Loucy (cell line): ENCODE measurements around the gene RET.

Experiments
- H2AFZ ChIP-seq: fragments of 200-600 bp; sonication (generic); 2 replicates; pipeline ENCODE4 v1.6.0; 2016; ENCODE audit warnings: antibody characterized with exemption, mild to moderate bottlenecking, low read length, moderate library complexity
- H3F3A ChIP-seq: fragments of 200-600 bp; 2 replicates; pipeline ENCODE4 v1.6.0; 2016; ENCODE audit warnings: antibody characterized with exemption, low read depth, mild to moderate bottlenecking
- H3K27me3 ChIP-seq: fragments of 200-600 bp; sonication (generic); 2 replicates; pipeline ENCODE4 v1.6.1; 2014; ENCODE audit warnings: low read length, mild to moderate bottlenecking; ENCODE audit not compliant: insufficient read depth, poor library complexity, severe bottlenecking
- H3K36me3 ChIP-seq: fragments of 200-600 bp; sonication (generic); 2 replicates; pipeline ENCODE4 v1.6.1; 2016; ENCODE audit warnings: low read length; ENCODE audit not compliant: insufficient read depth
- H3K4me1 ChIP-seq: fragments of 200-600 bp; sonication (generic); 2 replicates; pipeline ENCODE4 v1.5.1; 2014; ENCODE audit warnings: low read length, mild to moderate bottlenecking; ENCODE audit not compliant: insufficient read depth, poor library complexity, severe bottlenecking
- H3K4me2 ChIP-seq: fragments of 200-600 bp; sonication (generic); 2 replicates; pipeline ENCODE4 v1.6.0; 2014; ENCODE audit warnings: antibody characterized with exemption, low read length, low read depth, mild to moderate bottlenecking; ENCODE audit not compliant: poor library complexity, severe bottlenecking
- H3K4me3 ChIP-seq: fragments of 200-600 bp; sonication (generic); 2 replicates; pipeline ENCODE4 v1.5.1; 2014; ENCODE audit warnings: low read length, mild to moderate bottlenecking, mixed read lengths; ENCODE audit not compliant: poor library complexity, severe bottlenecking
- H3K79me2 ChIP-seq: fragments of 200-600 bp; sonication (generic); 2 replicates; pipeline ENCODE4 v1.6.1; 2014; ENCODE audit warnings: low read length; ENCODE audit not compliant: insufficient read depth
- H3K9ac ChIP-seq: fragments of 200-600 bp; sonication (generic); 2 replicates; pipeline ENCODE4 v1.6.0; 2014; ENCODE audit warnings: mild to moderate bottlenecking, low read depth, low read length, moderate library complexity; ENCODE audit not compliant: poor library complexity, severe bottlenecking
- H3K9me2 ChIP-seq: fragments of 200-600 bp; sonication (generic); replicated peaks from 2 replicates; pipeline ENCODE4 v1.6.1; 2016; ENCODE audit warnings: low read depth, low read length, mixed read lengths
- H3K9me3 ChIP-seq: fragments of 200-600 bp; sonication (generic); 2 replicates; pipeline ENCODE4 v1.6.1; 2014; ENCODE audit warnings: mild to moderate bottlenecking, antibody characterized with exemption, low read length, low read depth; ENCODE audit not compliant: insufficient read depth
- H4K20me1 ChIP-seq: fragments of 200-600 bp; sonication (generic); 2 replicates; pipeline ENCODE4 v1.6.0; 2014; ENCODE audit warnings: antibody characterized with exemption, low read length, mild to moderate bottlenecking; ENCODE audit not compliant: insufficient read depth, poor library complexity, severe bottlenecking
- EZH2phosphoT487 ChIP-seq: fragments of 200-600 bp; IDR thresholded peaks from 2 replicates; pipeline ENCODE4 v1.6.1; 2018; ENCODE audit warnings: antibody characterized with exemption, mild to moderate bottlenecking, moderate library complexity, borderline replicate concordance
- TF ChIP-seq, protein P1 (sequence below): fragments of 200-600 bp; sonication (generic); conservative IDR thresholded peaks from 2 replicates; pipeline ENCODE4 v1.5.1; 2014; ENCODE audit warnings: mild to moderate bottlenecking, antibody characterized with exemption, low read length

Gene RET

GRCh38 chr10:43083764-43084163 lies 6.9 kb downstream of the RET start:
- Histone ChIP-seq H3K9me3 (no peaks in the 10 kb centered on the region), H3K9me2 (no peaks in the 10 kb centered on the region), H3K36me3 (no peaks in the 10 kb centered on the region), H3K27me3 (no peaks in the 10 kb centered on the region), H3K9ac (peak overlapping the region; percentile 43), H2AFZ (no peak overlapping the region), H4K20me1 (no peaks in the 10 kb centered on the region), H3K4me1 (peaks cover 33% of the 10 kb centered on the region), H3K4me3 (peak overlapping the region; percentile 28), H3K79me2 (no peaks in the 10 kb centered on the region), H3F3A (no peaks in the 10 kb centered on the region), H3K4me2 (peak overlapping the region; percentile 59)
- TF ChIP-seq EZH2phosphoT487: no peak

DNA sequence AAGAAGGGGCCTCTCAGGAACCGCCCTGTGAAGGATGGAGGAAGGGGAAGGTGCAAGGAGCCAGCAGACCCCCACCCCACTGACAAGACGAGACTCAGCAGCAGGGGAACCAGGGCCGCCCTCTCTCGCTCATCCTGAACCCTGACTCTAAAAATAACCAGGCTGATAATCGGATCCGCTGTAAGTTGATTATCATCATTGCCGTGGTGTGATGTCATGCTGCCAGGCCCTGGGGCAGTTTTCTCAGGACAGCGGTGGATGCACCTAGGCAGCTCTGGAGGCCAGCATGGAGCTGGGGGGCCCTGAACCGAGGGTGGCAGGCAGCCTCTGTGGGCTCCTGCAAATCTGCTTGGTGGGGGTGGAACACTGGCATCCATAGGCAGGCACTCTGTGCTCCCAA lies 7.9 kb downstream of the RET start:
- H3K9me3 ChIP-seq: no peaks in the 10 kb centered on the region
- H3K9ac ChIP-seq: no peak overlapping the region
- H2AFZ ChIP-seq: no peak overlapping the region
- no peaks in the 10 kb centered on the region for H4K20me1 ChIP-seq
- no peaks in the 10 kb centered on the region for H3K36me3 ChIP-seq
- peak overlapping the region; percentile 59 for H3K4me2 ChIP-seq
- no peak overlapping the region for H3K4me3 ChIP-seq
- H3F3A ChIP-seq: no peaks in the 10 kb centered on the region
- H3K79me2 ChIP-seq: no peaks in the 10 kb centered on the region
- TF ChIP-seq EZH2phosphoT487: no peak
- TF ChIP-seq, protein P1, sequence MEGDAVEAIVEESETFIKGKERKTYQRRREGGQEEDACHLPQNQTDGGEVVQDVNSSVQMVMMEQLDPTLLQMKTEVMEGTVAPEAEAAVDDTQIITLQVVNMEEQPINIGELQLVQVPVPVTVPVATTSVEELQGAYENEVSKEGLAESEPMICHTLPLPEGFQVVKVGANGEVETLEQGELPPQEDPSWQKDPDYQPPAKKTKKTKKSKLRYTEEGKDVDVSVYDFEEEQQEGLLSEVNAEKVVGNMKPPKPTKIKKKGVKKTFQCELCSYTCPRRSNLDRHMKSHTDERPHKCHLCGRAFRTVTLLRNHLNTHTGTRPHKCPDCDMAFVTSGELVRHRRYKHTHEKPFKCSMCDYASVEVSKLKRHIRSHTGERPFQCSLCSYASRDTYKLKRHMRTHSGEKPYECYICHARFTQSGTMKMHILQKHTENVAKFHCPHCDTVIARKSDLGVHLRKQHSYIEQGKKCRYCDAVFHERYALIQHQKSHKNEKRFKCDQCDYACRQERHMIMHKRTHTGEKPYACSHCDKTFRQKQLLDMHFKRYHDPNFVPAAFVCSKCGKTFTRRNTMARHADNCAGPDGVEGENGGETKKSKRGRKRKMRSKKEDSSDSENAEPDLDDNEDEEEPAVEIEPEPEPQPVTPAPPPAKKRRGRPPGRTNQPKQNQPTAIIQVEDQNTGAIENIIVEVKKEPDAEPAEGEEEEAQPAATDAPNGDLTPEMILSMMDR: no peak
- no peaks in the 10 kb centered on the region for H3K9me2 ChIP-seq
- H3K27me3 ChIP-seq: no peaks in the 10 kb centered on the region
- peaks cover 33% of the 10 kb centered on the region for H3K4me1 ChIP-seq

- no peak overlapping the region for H2AFZ ChIP-seq
- no peaks in the 10 kb centered on the region for H4K20me1 ChIP-seq
- H3K27me3 ChIP-seq: no peaks in the 10 kb centered on the region
- TF ChIP-seq EZH2phosphoT487: no peak
- TF ChIP-seq, protein P1: no peak
- H3K4me1 ChIP-seq: peaks cover 25% of the 10 kb centered on the region
- no peak overlapping the region for H3K9ac ChIP-seq
- H3K4me2 ChIP-seq: no peak overlapping the region
- no peaks in the 10 kb centered on the region for H3K36me3 ChIP-seq
- no peaks in the 10 kb centered on the region for H3F3A ChIP-seq
- H3K79me2 ChIP-seq: no peaks in the 10 kb centered on the region
- no peak overlapping the region for H3K4me3 ChIP-seq
- no peaks in the 10 kb centered on the region for H3K9me3 ChIP-seq
- no peaks in the 10 kb centered on the region for H3K9me2 ChIP-seq
These were observed 9.6 kb downstream of the RET start for GRCh38 chr10:43086321-43086942.

DNA sequence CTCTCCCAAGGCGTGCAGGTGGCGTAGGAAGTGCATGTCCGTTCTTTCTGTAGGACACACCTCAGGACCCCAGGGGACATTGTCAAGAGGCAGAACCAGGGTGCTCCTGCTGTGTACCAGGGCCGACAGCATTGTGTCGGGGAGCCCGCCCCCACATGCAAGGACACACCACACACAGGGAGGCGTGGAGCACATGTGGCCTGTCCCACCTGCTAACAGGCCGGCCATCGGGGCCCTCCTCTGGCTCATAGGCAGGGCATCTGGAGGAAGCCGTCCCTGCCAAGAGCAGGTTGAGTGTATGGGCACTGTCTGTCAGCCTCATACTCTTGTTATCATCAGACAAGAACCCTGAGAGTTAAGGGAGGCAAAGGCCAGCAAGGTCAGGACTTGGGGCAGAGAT lies 12.7 kb downstream of the RET start:
- no peaks in the 10 kb centered on the region for H3K36me3 ChIP-seq
- no peaks in the 10 kb centered on the region for H4K20me1 ChIP-seq
- H3K9me2 ChIP-seq: no peaks in the 10 kb centered on the region
- H3K9me3 ChIP-seq: no peaks in the 10 kb centered on the region
- H3K4me1 ChIP-seq: peaks cover 12% of the 10 kb centered on the region
- H3K27me3 ChIP-seq: no peaks in the 10 kb centered on the region
- no peak overlapping the region for H2AFZ ChIP-seq
- H3K79me2 ChIP-seq: no peaks in the 10 kb centered on the region
- H3K4me2 ChIP-seq: no peak overlapping the region
- no peaks in the 10 kb centered on the region for H3F3A ChIP-seq
- no peak overlapping the region for H3K4me3 ChIP-seq
- TF ChIP-seq EZH2phosphoT487: no peak
- TF ChIP-seq, protein P1: no peak
- H3K9ac ChIP-seq: no peak overlapping the region
